Activated T-helper 2 cell treated with anti-CD3 and anti-CD28 coated beads, Interferon-gamma antibody, Interleukin-2, Interleukin-4, amounts not matched to agents 10 μg/mL and 5 μg/mL and 100 μg/mL, durations not matched to agents 14 hours and 24 hours and 36 hours (primary cell): Measurements from ENCODE around the gene ROR1. TPM values are rescaled to one million over a fixed set of nuclear protein-coding genes. Genes with fewer than 3 reads are reported as not detected.
"Not testable (repeated sequence)": the region's sequence is repeated elsewhere in the genome, so short reads cannot be mapped to it uniquely, and the experiment has no call there.

Source experiments
- DNase-seq: peaks from one replicate; pipeline ENCODE4 v3.0.0; 2021; ENCODE audit warnings: low spot score
- H3K27ac Mint-ChIP-seq: one replicate; pipeline ENCODE4 v1.8.0; 2021; ENCODE audit warnings: mixed read lengths
- H3K27me3 Mint-ChIP-seq: one replicate; pipeline ENCODE4 v1.8.0; 2021; ENCODE audit warnings: low read depth, mixed read lengths
- H3K36me3 Mint-ChIP-seq: one replicate; pipeline ENCODE4 v1.8.0; 2021; ENCODE audit warnings: low read depth, mixed read lengths
- H3K4me1 Mint-ChIP-seq: one replicate; pipeline ENCODE4 v1.8.0; 2021; ENCODE audit warnings: low read depth, mixed read lengths
- H3K4me3 Mint-ChIP-seq: one replicate; pipeline ENCODE4 v1.8.0; 2021; ENCODE audit warnings: low read depth, mild to moderate bottlenecking, moderate library complexity, mixed read lengths
- H3K9me3 Mint-ChIP-seq: one replicate; pipeline ENCODE4 v1.8.0; 2021; ENCODE audit warnings: mixed read lengths
- intact Hi-C: fragments of 100-400 bp; cut with micrococcal nuclease; formaldehyde crosslinking; loops from one replicate; pipeline ENCODE4 v1.15.1; 2023
- total RNA-seq: library from RNA; stranded (reverse); gene quantifications from 2 replicates; pipeline ENCODE4 v1.2.3, GENCODE V29; 2022

The ROR1 gene
- total RNA-seq, 1 donor from 2014 or later = 0.09 TPM

DNA sequence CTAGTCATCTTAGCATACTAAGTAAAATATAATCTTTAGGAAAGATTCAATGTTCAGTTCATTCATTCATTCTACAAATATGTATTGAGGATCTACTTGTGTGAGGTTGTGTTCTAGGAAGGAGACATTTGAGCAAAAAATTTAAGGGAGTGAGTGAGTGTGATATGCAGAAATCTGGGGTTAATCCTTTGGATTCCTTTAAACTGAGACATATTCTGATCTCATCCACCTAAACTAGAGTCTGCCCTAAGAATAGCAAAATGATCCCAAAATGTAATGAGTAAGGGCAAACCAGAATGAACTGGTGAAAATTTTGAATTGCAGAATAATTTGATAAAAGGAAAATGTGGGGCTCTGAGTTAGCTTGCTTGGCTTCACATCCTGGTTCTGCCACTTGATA, 438.2 kb downstream of the ROR1 start:
- Mint-ChIP-seq H3K27ac (no peak overlapping the region), H3K36me3 (no peaks in the 10 kb centered on the region), H3K9me3 (no peaks in the 10 kb centered on the region), H3K27me3 (peaks cover 41% of the 10 kb centered on the region), H3K4me1 (no peaks in the 10 kb centered on the region), H3K4me3 (no peak overlapping the region)
- intact Hi-C loops = no loop called here
- no peak for DNase-seq

DNA sequence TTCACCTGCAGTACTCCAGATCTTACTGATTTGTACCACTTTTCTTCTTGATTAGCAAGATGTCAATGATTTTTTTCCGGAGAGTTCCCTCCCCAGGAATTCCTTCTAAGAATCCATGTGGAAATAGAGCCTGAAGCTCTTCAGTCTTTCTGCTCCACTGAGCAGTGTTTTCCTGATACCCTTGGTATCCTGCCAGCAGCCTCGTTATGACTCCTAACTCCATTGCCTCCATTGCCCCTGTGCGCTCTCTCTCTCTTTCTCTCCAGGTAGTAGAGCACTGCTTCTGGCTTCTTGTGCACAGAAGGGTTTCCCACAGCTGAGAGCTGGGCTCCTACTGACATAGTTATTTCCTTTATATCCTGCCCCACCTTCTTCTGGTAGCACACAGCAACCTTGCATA, 441.8 kb downstream of the ROR1 start:
- DNase-seq = no peak
- Mint-ChIP-seq H3K9me3 (no peaks in the 10 kb centered on the region), H3K27me3 (peaks cover 58% of the 10 kb centered on the region), H3K4me1 (no peaks in the 10 kb centered on the region), H3K4me3 (no peak overlapping the region), H3K36me3 (no peaks in the 10 kb centered on the region), H3K27ac (no peak overlapping the region)
- intact Hi-C loops = no loop called here

DNA sequence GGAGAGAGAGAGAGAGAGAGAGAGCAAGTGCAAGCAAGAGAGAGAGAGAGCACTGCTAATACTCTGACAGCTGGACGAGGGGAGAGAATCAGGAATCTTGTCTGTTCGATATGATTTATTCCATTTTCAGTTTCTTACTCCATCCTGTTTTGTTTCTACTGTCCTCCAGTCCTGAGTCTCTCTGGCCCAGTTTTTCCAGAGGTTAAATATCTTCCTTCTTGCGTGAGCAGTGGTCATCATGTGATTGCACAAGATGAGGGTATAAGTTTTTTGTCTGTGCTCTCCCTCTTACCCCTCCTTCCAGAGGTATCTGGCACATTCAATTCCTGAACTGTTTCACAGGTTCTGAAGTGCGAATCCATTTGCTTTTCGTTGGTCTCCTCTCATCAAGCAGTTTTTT, 446.4 kb downstream of the ROR1 start:
- Mint-ChIP-seq H3K27ac (no peak overlapping the region), H3K36me3 (no peaks in the 10 kb centered on the region)
- intact Hi-C loops = no loop called here

DNA sequence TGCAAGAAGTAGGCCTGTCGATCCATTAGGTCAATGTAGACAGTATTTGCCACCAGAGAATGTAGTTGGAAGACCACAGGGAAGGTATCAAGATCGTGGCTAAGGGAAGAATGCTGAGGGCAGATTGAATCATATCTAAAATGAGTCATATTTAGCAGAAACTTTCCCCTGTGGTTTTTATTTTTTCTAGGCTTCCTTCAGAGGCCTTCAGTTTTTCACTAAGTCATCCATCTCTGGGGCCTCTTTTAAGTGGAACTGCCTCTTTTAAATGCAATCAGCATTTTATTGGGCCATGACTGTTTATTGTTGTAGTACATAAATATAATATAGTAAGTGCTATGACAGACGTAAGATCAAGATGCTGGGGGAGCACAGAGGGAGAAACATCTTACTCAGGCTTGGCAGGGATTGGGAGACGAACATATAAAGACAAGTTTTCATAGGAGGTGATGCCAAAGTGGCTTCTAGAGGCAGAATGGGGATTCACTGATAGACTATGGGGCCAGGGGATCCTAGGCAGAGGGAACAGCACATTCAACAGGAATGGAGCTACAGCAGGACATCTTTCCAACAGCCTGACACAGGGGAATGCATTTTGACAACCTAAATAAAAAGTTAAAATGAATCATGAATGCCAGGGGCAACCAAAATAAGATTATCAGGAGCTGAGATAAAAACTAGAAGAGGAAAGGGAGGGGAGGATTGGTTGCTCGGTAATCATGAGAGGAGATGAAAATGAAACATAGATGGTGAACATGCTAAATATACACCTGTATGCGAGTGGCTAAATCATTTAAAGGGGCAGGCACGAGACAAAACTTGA, 449.7 kb downstream of the ROR1 start:
- no peak overlapping the region for H3K4me3 Mint-ChIP-seq
- no peaks in the 10 kb centered on the region for H3K36me3 Mint-ChIP-seq
- H3K27ac Mint-ChIP-seq = peak overlapping the region; percentile 8
- no peak for DNase-seq
- peaks cover 13% of the 10 kb centered on the region for H3K4me1 Mint-ChIP-seq
- intact Hi-C loops = loop anchor here (1.0 kb wide), 1 partner anchor 51 kb away; no protein-coding TSS in a partner anchor
- H3K27me3 Mint-ChIP-seq = peaks cover 45% of the 10 kb centered on the region
- H3K9me3 Mint-ChIP-seq = no peaks in the 10 kb centered on the region

More for the DNA sequence above, 446.4 kb downstream of the ROR1 start:
- H3K4me1 Mint-ChIP-seq = peaks cover 13% of the 10 kb centered on the region
- H3K4me3 Mint-ChIP-seq = no peak overlapping the region
- no peak for DNase-seq
- no peaks in the 10 kb centered on the region for H3K9me3 Mint-ChIP-seq
- H3K27me3 Mint-ChIP-seq = peaks cover 59% of the 10 kb centered on the region

DNA sequence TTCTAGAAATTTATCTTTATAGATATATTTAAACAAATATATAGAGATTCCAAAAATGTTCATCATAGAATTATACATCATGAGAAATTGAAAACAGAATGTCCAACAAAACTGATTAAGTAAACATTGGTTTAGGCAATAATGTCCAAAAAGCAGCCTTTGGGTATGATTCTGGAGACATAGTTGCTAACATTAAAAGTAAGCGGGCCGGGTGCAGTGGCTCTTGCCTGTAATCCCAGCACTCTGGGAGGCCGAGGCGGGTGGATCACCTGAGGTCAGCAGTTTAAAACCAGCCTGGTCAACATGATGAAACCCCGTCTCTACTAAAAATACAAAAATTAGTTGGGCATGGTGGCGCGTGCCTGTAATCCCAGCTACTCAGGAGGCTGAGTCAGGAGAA, 450.4 kb downstream of the ROR1 start:
- H3K36me3 Mint-ChIP-seq, H3K27ac Mint-ChIP-seq, DNase-seq, H3K9me3 Mint-ChIP-seq, intact Hi-C loops, H3K4me3 Mint-ChIP-seq: not testable (repeated sequence)
- Mint-ChIP-seq H3K27me3 (peaks cover 40% of the 10 kb centered on the region), H3K4me1 (peaks cover 13% of the 10 kb centered on the region)

DNA sequence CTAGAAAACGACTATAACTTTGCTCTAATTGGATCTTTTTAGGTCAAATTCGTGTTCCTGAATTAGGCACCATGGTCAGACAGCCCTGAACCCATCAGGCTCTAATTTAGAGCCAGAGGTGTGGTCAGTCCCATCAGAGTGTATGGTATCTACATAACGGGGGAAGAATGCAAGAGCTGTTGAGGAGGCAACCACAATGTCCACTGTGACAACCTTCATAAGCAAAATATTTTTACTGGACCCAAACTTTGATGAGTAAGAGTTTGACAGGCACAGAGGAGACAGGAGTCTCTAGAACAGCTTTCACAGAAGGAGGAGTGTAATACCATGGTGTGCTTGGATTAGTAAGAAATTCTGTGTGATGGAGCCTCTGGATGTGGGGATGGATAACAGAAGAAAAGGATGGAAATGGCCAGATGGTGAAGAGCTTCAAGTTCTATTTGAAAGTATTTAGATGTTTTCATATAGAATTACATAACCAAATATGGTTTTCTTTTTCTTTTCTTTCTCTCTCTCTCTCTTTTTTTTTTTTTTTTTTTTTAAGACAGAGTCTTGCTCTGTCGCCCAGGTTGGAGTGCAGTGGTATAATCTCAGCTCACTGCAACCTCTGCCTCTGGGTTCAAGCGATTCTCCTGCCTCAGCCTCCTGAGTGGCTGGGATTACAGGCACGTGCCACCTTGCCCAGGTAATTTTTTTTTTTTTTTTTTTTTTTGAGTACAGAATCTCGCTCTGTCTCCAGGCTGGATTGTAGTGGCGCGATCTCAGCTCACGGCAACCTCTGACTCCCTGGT, 454.5 kb downstream of the ROR1 start:
- intact Hi-C loops = no loop called here
- Mint-ChIP-seq H3K27ac (no peak overlapping the region), H3K4me1 (peaks cover 6% of the 10 kb centered on the region), H3K4me3 (no peak overlapping the region), H3K27me3 (peaks cover 37% of the 10 kb centered on the region), H3K36me3 (no peaks in the 10 kb centered on the region), H3K9me3 (no peaks in the 10 kb centered on the region)
- no peak for DNase-seq

DNA sequence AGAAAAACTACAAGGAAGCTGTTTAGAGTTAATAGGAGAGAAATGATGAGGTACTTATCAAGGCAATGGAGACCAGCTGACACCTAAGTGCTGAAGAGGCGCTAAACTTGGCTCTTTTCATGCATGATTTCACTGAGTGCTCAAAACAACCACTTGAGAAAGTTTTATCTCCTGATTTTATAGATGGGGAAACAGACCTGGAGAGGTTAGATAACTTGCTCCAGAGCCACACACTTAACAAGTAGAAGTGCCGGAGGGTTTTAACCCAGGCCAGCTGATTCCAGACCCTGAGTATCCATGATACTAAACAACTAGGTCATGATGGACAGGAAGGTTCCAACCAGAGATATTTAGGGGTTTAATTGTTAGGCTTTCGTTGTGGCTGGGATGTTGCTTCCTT, 455.5 kb downstream of the ROR1 start:
- H3K27me3 Mint-ChIP-seq = peaks cover 39% of the 10 kb centered on the region
- H3K27ac Mint-ChIP-seq = no peak overlapping the region
- H3K36me3 Mint-ChIP-seq = no peaks in the 10 kb centered on the region
- H3K4me1 Mint-ChIP-seq = no peaks in the 10 kb centered on the region
- no peak overlapping the region for H3K4me3 Mint-ChIP-seq
- intact Hi-C loops = no loop called here
- DNase-seq = no peak
- H3K9me3 Mint-ChIP-seq = no peaks in the 10 kb centered on the region

Other genes with a start within 250 kb of the ROR1 start
- 61.8 and 62.0 TPM in 2 replicates for gene PGM1, start 180.6 kb upstream of the ROR1 start, total RNA-seq